HK-2 (cell line): ENCODE results near the gene ASB14.

Experiments used
- DNase-seq: peaks from one replicate; pipeline ENCODE4 v3.0.0-alpha.2; 2018; ENCODE audit not compliant: unreplicated experiment

Gene ASB14

DNA sequence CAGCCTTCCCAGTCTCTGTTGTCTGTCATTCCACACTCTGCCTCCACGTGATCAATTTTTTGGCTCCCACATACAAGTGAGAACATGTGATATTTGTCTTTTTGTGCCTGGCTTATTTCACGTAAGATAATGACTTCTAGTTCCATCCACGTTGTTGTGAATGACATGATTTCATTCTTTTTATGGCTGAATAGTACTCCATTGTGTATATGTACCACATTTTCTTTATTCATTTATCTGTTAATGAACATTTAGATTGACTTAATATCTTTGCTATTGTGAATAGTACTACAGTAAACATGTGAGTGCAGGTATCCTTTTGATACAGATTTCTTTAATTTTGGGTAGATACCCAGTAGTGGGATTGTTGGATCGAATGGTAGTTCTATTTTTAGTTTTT, 31.4 kb downstream of the ASB14 start:
- no peak for DNase-seq

DNA sequence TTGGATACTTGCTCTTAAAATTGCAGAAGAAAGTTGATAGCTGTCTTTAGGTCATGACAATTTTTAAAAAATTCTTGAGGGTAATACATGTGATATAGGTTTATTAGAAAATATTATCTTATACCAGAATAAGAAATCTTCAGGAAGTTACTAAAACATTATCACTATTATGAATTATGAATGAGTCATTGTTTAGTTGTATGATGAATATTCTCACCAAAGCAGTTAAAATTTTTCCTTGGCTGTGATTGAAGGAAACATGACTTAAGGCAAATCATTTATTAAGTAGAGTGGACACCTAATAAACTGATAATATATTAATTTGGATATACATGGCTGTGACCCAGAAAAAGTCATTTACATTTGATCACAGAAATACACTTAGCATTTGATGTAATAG, 34.8 kb downstream of the ASB14 start:
- DNase-seq: no peak

DNA sequence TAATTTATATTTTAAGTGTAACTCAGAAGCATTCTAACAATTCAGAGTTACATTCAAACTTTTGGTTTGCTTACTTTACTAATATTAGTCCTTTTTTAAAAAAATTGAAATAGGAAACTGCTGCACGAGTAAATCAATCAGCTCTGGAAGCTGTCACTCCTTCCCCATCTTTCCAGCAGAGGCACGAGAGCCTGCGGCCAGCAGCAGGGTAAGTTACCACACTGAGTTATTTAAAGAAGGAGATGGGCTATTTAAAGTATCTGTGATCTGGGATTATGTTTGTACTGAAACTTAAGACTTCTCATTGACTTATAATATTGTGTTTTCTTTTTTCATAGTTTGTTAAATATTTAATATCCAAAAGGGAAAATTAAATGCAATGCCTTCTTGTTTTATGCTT, 35.6 kb downstream of the ASB14 start:
- no peak for DNase-seq

DNA sequence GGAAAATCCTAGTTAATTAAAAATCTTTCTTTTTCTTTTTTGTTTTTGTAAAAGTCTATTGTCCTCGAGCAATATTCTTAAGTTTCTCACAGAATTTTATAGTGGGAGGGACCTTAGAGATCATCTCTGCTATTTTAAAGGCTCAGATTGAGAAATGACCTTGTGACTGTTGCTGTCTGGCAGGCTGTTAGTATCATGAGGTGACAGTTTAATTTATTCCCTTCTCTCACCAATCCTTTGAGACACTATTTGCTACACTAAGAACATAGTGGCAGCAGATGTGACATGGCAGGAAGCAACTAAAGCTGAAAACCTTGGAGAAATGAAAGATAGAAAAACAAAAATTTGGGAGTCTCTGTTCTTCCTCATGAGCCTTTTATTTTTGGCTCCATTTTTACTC, 40.1 kb downstream of the ASB14 start:
- DNase-seq: no peak

DNA sequence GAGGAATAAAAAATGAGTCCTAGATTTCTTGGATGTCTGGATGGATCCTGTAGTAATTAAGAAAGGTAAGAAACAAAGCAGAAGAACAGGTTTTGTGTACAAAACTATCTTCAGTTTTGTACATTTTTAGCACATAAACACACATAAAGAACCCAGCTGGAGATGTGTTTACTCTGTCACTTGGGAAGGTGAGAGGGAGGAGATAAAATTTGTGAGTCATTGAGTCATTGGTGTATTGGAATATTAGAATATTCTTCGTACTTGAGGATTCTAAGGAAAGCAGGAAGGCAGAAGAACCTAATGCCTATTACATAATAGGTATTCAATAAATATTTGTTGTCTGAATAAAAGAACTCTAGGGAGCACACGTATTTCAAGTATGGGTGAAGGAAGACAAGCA, 47.5 kb downstream of the ASB14 start:
- DNase-seq: no peak

DNA sequence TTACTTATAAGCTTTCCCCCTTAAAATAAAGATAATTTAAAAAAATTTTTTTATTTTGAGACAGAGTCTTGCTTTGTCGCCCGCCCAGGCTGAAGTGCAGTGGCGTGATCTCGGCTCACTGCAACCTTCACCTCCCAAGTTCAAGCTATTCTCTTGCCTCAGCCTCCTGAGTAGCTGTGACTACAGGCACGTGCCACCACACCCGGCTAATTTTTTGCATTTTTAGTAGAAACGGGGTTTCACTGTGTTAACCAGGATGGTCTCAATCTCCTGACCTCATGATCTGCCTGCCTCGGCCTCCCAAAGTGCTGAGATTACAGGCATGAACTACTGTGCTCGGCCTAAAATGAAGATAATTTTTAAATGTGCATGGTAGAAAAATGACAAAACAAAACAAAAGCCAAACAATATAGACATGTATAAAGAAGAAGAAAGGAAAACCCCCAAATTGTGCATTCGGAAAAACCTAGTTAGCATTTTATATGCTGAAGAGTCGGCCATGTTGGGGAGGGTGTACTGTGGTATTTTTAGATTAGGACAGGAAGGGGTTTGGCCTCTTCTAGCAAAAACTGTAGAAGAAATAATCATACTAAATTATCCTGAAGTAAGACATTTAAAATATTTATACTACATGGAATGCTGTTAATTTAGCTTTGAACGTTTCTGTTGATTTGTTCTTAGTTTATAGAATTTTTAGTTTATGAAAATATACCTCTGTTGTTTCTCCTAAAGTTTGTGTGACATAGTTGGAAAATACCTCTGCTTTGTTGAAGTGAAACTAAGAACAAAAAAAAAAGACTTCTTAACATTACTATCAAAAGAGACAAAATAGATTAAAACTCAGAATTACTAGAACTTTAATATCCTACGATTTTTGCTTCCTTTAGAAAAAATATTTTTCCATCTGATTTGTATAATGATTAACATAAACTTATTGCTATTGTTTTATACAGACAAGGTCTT, 57.6 kb downstream of the ASB14 start:
- no peak for DNase-seq

DNA sequence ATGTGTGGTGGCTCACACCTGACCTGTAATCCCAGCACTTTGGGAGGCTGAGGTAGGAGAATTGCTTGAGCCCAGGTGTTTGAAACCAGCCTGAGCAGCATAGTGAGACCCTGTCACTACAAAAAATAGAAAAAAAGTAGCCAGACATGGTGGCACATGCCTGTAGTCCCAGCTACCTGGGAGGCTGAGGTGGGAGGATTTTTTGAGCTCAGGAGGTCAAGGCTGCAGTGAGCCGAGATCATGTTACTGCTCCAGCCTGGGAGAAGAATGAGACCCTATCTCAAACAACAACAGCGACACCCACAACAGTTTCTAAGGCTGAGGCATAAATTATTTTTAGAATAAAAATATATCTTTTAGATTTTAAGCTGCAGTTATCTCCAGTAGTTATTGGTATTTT, 58.7 kb downstream of the ASB14 start:
- DNase-seq: no peak

DNA sequence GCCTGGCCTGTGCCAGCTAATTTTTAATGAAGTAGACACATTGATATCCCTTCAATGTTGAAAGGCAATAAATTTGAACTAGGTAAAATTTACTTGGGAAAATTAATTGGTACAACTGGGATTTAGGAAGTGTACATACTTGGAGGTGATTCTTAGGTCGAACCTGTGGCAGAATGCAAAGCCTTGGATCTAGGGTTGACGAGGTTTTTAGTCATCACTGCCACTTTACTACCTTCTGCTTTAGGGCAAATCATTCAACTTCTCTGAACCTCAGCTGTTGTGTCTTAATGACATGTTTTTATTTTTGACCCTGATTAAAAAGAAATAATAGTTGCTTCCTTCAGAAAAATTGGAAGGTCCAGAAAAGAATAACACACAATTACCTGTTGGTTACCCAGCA, 62.5 kb downstream of the ASB14 start:
- no peak for DNase-seq

DNA sequence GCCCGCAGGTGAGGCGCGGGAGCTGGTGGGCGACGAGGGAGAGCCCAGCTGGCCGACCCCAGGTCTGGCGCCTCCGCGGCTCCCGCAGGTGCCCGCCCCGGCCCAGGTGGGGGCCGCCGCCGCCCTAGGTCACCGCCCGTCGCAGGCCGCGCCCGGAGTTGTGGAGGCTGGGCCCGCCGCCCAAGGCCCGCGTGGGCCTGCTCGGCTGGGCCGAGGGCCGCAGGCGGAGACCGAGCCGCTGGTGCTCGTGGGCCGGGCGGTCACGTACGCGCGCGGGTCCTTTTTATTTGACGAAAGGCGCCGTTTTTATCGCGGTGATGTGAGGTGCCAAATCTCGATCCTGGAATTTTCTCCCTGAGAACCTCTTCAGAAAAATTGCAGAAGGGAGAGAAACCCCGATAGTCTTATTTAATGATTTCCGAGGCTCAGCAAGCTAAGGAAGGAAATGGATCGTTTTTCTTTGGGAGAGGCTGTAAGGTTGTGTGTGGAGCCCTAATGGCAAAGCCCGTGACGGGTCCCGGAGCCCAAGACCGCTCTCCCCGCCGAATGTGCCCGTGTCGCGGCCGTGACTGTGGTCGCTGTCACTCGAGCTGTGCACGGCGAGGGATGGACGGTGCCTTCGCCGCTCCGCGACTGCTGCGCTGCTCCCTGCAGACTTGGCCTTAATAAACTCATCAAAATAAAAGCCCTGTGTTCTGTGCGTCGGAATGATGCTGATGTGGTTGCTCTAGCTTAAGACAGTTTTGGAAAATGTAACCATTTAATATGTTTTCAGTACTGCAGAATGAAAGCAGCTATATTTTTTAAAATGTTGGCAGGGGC, 64.3 kb downstream of the ASB14 start:
- peak; percentile 31 for DNase-seq

DNA sequence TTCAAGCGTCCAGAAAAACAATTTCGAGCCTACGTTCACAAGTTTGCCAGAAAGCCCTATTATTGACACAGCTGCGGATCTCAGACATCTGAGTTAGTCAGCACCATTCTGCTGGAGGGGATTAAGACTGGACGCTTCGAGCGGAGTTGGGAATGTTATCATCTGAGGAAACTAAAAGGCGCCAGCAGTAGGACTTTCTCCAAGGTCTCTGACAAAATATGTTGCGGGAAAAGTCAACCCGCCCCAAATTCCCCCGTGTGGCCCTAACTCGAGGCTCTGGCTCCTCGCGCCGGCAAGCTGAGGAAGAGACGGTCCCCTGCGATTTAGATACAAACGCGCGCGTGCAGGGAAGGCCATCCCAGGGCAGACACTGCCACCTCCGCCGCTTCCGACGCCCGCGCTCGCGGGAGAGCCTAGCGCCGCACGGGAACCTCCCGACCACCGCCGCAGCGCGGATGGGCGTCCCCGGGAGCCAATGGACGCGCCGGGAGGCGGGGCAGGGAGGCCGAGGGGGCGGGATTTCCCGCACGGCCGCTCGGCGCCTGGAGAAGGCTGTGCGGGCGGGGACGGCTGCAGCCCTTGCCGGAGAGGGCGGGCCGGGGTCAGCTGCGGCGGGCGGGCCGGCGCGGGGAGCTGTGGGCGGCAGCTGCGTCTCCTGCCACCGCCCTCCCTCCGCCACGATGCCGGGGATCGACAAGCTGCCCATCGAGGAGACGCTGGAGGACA, 65.1 kb downstream of the ASB14 start, which contains the start of gene APPL1:
APPL1 (plus strand) TSS at position 526 of the 726 bp plus-strand sequence; CDS start at position 681, 155 bp downstream.
- DNase-seq: peak; percentile 90

DNA sequence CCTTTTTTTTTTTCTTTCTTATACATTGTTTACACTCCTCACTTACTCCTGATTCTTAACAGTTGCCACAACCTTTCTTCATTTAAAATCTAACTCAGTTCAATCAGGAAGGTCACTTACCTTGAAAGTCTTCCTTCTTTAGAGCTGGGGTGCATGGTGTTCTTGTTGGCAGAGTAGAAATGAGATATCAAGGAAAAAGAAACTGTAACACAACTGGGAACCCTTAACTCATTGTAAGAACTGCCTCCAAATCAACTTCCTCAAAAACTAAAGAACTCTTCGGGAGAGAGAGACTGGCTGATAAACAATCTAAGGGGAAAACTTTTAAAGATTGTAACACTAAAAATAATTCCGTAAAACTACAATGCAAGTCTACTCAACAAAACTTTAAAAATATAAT, 66.3 kb downstream of the ASB14 start:
- no peak for DNase-seq

DNA sequence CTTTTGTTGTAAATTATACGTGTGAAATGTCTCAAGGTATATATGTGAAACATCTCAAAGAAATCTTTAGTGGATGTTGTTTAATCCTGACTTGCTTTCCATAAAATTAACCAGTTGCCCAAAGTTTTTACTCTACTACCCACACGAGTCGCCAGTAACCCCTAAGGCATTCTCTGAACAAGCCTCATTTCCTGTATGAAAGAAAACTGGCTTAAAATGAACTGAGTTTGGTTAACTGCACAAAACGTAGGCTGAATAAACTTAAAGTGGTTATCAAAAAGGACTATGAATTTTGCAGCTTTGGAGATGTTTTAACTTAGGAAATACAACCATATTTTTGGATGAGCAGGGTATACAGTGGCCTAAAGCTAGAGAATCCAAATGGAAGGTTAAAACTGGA, 67.6 kb downstream of the ASB14 start:
- DNase-seq: no peak

DNA sequence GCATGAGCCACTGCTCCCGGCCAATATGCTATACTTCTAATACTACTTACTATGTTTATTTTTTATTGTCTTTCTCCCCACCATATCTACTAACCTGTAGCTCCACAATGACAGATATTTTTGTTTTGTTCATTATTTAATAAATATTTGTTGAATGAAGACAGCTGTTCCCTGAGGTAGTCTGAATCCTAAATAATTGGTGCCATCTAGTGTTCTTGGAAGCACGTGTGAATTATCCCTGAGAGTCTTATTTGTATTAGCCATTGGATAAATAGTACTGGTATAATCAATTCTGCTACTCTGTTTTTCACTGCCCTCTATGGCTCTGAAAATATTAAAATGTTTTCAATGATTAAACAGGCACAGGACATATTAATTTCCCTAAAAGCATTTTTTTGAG, 70.6 kb downstream of the ASB14 start:
- DNase-seq: no peak
